Stimulated activated CD4-positive, alpha-beta T cell treated with anti-CD3 and anti-CD28 coated beads, Interleukin-1b, Interleukin-23, amount 100 ng/mL, for 24 hours (primary cell): ENCODE results near the gene AMBRA1.

Experiments used
- DNase-seq, 4 experiments: peaks; one replicate each; pipeline ENCODE4 v3.0.0-alpha.2; 2020; ENCODE audit warnings: low read depth in 4 of 4, low spot score in 1 of 4

Gene AMBRA1

DNA sequence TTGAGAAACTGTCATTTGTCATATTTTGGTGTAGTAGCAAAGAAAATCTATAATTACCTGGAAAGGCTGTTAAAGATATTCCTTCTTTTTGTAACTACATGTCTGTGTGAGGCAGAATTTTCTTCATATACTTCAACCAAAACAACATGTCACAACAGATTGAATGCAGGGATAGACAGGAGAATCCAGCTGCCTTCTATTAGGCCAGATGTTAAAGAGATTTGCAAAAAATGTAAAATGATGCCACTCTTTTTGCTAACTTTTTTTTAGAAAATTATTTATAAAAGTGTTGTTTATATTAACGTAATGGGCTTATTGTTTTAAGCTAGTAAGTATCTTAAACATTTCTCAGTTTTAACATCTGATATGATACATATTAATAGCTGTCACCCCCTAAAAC, 233.9 kb downstream of the AMBRA1 start:
- no peak for DNase-seq

DNA sequence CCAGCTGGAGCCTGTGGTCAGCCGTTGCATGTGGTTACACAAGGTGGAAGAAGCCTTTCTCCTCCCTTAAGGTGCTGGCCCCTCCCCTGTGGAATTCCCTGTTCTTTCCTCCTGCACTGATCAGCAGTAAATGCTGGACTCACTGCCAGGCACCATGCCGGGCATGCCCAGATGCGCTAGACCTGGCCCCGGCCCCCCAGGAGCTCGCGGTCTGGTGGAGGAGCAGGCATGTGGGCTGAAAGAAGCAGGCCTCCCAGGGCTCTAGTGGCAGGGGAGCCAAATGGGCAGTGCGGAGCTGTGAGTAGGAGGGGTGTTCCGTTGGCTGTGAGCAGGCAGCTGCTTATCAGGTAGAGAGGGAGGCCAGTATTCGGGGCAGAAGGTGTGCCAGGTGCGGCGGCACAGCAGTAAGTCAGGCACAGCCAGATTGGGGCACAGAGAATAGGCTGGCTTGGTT, 236.3 kb downstream of the AMBRA1 start:
- no peak for DNase-seq

DNA sequence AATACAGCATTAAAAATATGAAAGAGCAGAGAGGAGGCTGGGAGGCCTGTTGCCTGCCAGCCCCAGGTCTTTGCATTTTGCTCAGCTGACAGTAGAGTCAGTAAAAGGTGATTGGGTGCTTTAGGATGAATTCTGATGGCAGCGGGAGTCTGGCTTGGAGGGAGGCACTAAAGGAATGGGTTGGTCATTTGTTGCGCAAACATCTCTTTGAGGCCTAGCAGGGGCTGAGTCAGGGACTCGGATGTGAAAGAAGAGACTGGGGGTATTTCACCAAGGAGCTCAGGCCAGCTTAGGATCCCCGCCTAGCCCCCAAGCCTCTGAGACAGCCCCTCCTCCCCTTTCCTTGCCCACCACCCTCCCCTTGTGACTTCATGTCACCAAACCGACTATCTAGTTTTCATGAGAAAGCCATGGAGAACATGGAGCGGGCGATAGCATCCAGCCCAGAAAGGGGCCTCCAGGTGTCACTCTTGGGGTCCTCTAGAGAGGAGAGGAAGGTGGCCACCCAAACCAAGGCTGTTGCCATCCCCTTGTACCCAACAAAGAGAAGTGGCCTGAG, 236.8 kb downstream of the AMBRA1 start:
- DNase-seq = no peak

DNA sequence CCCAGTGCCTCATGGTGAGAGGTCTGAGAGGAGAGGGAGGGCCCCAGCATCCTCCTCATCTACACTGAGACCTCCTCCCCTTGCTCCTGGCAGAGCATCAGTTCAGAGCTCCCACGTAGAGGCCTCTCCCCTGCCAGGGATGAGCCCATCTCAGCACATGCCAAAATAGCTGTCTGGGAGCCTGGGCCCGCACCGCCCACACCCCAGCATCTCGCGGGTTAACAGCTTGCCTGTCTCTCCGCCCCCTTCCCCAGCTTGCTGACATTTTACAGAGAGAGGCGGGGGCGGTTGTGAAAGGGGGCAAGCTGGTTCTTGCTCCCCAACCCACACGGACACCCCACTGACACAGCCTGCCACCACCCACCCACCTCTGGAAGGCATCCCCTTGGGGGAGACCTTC, 240.1 kb downstream of the AMBRA1 start:
- DNase-seq = peak in 1 of 4 experiments; percentile 41

DNA sequence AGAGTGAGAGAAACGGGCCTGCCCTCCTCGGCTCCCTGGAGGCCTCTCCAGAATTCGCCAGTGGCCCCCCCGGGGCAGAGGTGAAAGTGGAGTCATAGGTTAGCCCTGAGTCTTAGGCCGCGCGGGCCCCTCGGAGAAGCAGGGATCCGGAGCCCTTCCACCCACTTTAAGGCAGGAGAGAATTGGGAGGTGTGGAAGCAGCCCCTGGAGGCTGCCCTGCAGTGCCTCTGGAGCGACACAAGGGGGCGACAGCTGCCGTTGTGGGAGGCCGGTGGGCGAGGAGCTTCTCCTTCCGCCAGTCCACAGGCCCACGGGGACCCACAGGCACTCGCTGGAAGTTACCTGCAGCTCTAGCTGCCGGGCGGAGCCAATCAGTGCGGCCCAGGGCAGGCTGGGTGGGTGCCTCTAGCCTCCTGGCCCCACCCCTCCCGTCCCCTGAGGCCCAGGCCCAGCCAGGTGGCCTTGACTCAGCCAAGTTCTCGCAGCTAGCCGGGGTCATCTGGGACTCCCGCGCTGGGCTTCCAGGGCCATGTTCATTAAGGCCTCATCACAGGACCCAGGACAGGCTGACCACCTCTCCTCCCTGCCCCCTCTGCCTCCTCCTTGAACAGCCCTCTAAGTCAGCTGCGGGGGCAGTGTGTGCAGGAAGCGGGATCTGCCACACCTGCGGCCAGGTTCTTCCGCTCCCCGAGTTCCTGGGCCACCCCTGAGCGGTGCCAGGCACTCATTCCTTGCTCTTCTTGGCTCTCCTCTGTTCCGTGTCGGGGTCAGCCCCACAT, 241.6 kb downstream of the AMBRA1 start:
- DNase-seq = peak in 2 of 4 experiments; percentile 48 to 52

DNA sequence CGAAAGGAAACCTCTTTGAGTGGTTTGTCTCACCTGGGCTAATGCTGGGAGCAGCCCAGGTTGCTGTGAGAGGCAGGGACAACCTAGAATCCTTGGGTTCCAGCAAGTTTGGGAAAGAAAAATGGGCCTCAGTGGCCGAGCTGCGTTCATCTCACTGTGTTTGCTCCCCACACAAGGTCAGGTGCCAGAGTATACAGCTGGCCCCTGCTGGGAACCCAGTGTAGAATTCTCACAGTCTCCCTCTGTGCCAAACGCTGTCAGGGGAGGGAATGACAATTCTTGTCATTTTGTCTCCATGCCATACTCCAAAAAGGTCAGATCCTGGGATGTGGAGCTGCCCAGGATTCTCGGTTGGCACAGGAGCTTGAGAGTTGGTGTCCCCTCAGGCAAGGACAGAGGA, 242.2 kb downstream of the AMBRA1 start:
- no peak for DNase-seq

DNA sequence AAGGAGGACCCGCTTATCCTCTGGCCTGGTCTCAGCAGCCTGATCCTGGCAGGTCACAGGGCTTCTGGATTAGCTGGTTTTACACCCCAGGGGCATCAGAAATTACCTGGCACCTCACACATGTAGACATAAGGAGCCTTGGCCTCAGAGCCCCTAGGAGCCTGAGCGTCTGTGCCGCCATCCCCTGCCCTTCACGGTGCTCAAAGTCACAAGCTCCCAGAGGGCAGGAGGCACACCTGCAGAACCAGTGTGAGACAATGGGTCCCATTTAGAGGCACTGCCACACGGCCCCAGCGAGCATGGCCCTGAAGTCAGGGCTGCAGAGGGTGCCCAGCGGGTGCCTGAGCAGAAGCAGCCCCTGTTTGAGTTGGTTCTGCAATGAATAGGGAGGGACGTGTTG, 242.7 kb downstream of the AMBRA1 start:
- DNase-seq = no peak

DNA sequence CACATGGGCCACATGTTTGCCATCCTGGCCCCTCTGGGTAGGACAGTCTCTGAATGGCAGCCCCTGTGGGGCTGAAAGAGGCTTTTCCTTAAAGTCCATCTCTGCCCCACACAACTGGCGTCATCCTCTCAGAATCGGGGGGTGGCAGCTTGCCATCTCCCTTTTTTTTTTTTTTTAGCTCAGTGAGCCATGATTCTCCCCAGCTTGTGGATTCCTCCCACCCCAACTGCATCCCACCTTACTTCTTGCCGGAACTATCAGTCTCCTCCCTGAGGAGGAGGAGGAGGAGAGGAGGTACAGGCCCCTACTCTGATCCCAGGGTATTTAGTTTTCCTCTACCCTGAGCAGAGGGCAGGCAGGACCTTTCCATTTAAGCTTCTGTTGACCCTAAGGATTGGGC, 243.1 kb downstream of the AMBRA1 start:
- no peak for DNase-seq

DNA sequence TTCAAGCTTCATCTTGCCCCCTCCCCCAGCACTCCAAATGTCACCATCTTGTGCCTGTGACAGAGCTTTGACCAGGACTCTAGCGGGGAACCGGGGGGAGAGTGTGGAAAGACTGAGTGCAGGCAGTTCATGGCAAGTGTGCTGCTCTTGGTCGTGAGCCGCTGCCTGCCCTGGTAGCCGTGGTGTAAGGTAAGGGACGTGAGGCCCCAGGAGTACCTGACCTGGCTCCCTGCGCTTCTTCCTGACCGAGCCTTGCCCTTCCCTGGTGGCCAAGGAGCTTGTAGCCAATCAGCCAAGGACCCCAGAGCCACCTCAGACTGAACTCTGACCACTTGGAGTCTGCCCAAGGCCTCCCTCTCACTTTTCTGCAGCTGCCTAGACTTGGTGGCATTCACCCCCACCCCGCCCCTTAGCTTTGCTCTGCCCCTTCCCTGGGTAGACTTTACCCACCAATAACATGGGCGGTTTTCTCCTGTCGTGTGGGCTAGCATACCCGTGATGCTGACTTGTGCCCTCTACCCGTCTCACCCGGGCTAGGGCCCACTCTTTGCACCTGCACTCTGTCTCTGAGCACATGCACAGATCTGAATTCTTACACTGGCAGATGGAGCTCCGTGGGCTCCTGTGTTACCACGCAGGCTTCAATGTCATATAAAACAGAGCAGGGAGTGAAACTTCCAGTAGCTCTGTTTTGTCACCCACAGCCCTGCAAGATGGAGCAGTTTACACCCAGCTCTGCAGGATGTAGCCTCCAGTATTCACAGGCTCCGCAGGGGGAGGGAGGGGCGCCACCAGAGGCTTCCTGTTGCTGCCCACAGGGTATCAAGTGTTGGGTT, 245.0 kb downstream of the AMBRA1 start:
- peak in 1 of 4 experiments; percentile 28 for DNase-seq

DNA sequence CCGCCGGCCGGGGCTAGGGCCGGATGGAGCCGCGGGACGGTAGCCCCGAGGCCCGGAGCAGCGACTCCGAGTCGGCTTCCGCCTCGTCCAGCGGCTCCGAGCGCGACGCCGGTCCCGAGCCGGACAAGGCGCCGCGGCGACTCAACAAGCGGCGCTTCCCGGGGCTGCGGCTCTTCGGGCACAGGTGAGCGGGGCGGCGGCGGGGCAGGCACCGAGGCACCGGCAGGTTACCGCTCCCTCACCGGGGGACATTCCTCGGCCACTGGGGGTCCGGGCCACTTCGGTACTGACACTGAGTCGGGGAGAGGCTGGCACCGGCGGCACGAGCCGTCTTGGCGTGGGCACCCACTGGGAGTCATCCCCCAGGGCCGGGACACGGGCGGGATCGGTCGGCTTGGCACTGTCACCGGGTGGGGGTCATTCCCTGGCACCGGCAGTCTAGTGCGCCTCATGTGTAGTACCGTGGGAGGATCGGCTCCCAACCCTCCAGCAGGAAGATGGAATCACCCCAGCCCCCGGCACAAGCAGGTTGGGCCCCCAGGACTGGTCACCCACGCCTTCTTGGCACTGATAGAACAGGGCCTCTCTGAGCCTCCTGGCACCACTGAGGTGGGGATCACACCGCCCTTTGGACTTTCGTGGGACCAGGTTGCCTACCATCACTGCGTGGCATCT, 246.0 kb downstream of the AMBRA1 start:
- DNase-seq = no peak

DNA sequence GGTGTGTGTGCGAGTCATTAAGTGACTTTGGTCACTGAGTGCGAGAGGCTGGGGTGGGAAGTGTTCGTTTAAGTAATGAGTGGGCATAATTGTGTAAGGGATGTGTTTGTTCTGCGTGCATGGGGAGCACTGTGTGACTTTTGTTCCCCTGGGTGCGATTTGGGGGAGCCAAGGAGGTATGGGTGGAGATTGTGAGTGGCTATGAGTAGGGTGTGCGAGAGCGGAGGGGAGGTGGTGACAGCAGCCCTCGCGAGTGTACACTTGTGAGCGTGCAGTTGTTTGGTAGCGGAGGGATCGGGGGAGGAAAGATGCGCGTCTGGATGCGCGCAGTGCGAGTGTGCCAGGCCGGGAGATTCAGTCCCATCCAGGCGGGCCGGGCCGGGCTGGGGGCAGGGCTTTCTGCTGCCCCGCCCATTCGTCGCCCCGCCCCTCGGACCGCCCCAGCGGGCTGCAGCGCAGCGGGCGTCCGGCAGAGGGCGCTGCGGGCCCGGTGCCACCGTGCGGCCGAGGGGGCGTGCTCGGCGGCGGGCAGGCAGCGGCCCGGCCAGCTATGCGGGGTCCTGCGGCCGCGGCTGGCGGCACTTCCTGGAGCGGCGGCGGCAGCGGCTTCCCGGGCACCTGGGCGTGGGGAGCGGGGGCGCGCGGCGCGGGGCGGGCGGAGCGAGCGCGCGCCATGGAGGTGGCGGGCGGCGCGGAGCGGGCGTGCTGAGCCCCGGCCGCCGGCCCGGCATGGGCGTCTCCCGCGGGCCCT, 246.8 kb downstream of the AMBRA1 start, which contains the start of gene DGKZ:
DGKZ (plus strand) TSS at position 578 of the 751 bp plus-strand sequence. CDS start 197 bp downstream, outside the sequence.
- DNase-seq = peak; percentile 67 to 80 (median 74)
